Fibroblast of pulmonary artery (primary cell): ENCODE results near the gene FTSJ3.

Experiments
- DNase-seq: peaks from one replicate; pipeline ENCODE4 v3.0.0-alpha.2; 2010; ENCODE audit warnings: low read depth
- H3K4me3 ChIP-seq: replicated peaks from 2 replicates; pipeline ENCODE4 v1.5.1; 2011; ENCODE audit warnings: low read depth, mild to moderate bottlenecking, control low read depth, low read length, moderate library complexity
- CTCF ChIP-seq: IDR thresholded peaks from 2 replicates; pipeline ENCODE4 v1.5.1; 2011; ENCODE audit warnings: mild to moderate bottlenecking, control low read depth, low read length, inconsistent platforms; ENCODE audit errors: missing control alignments

The FTSJ3 gene

GRCh38 chr17:63773272-63774140, 54.0 kb downstream of the FTSJ3 start, which contains the start of gene CCDC47:
Gene CCDC47, minus strand, starts transcription at chr17:63773597. Its CDS starts 7,422 bp downstream, at chr17:63766175.
- no peak for TF ChIP-seq CTCF
- DNase-seq, result peak; percentile 100
- H3K4me3 ChIP-seq, result peak within 1 kb of the TSS; percentile 81

GRCh38 chr17:63772801-63773271, 54.6 kb downstream of the FTSJ3 start:
- peak overlapping the region; percentile 81 for H3K4me3 ChIP-seq
- peak; percentile 31 for DNase-seq
- TF ChIP-seq CTCF, result no peak
